Loucy (cell line): ENCODE data around the gene DNAJC1.
A peak's percentile ranks its signal among the peaks of the same experiment; 100 is the strongest.
"Not testable (repeated sequence)": the region's sequence is repeated elsewhere in the genome, so short reads cannot be mapped to it uniquely, and the experiment has no call there.

ENCODE experiments used
- H2AFZ ChIP-seq: fragments of 200-600 bp; sonication (generic); 2 replicates; pipeline ENCODE4 v1.6.0; 2016; ENCODE audit warnings: antibody characterized with exemption, mild to moderate bottlenecking, low read length, moderate library complexity
- H3F3A ChIP-seq: fragments of 200-600 bp; 2 replicates; pipeline ENCODE4 v1.6.0; 2016; ENCODE audit warnings: antibody characterized with exemption, low read depth, mild to moderate bottlenecking
- H3K27me3 ChIP-seq: fragments of 200-600 bp; sonication (generic); 2 replicates; pipeline ENCODE4 v1.6.1; 2014; ENCODE audit warnings: low read length, mild to moderate bottlenecking; ENCODE audit not compliant: insufficient read depth, poor library complexity, severe bottlenecking
- H3K36me3 ChIP-seq: fragments of 200-600 bp; sonication (generic); 2 replicates; pipeline ENCODE4 v1.6.1; 2016; ENCODE audit warnings: low read length; ENCODE audit not compliant: insufficient read depth
- H3K4me1 ChIP-seq: fragments of 200-600 bp; sonication (generic); 2 replicates; pipeline ENCODE4 v1.5.1; 2014; ENCODE audit warnings: low read length, mild to moderate bottlenecking; ENCODE audit not compliant: insufficient read depth, poor library complexity, severe bottlenecking
- H3K4me2 ChIP-seq: fragments of 200-600 bp; sonication (generic); 2 replicates; pipeline ENCODE4 v1.6.0; 2014; ENCODE audit warnings: antibody characterized with exemption, low read length, low read depth, mild to moderate bottlenecking; ENCODE audit not compliant: poor library complexity, severe bottlenecking
- H3K4me3 ChIP-seq: fragments of 200-600 bp; sonication (generic); 2 replicates; pipeline ENCODE4 v1.5.1; 2014; ENCODE audit warnings: low read length, mild to moderate bottlenecking, mixed read lengths; ENCODE audit not compliant: poor library complexity, severe bottlenecking
- H3K79me2 ChIP-seq: fragments of 200-600 bp; sonication (generic); 2 replicates; pipeline ENCODE4 v1.6.1; 2014; ENCODE audit warnings: low read length; ENCODE audit not compliant: insufficient read depth
- H3K9ac ChIP-seq: fragments of 200-600 bp; sonication (generic); 2 replicates; pipeline ENCODE4 v1.6.0; 2014; ENCODE audit warnings: mild to moderate bottlenecking, low read depth, low read length, moderate library complexity; ENCODE audit not compliant: poor library complexity, severe bottlenecking
- H3K9me2 ChIP-seq: fragments of 200-600 bp; sonication (generic); replicated peaks from 2 replicates; pipeline ENCODE4 v1.6.1; 2016; ENCODE audit warnings: low read depth, low read length, mixed read lengths
- H3K9me3 ChIP-seq: fragments of 200-600 bp; sonication (generic); 2 replicates; pipeline ENCODE4 v1.6.1; 2014; ENCODE audit warnings: mild to moderate bottlenecking, antibody characterized with exemption, low read length, low read depth; ENCODE audit not compliant: insufficient read depth
- H4K20me1 ChIP-seq: fragments of 200-600 bp; sonication (generic); 2 replicates; pipeline ENCODE4 v1.6.0; 2014; ENCODE audit warnings: antibody characterized with exemption, low read length, mild to moderate bottlenecking; ENCODE audit not compliant: insufficient read depth, poor library complexity, severe bottlenecking
- EZH2phosphoT487 ChIP-seq: fragments of 200-600 bp; IDR thresholded peaks from 2 replicates; pipeline ENCODE4 v1.6.1; 2018; ENCODE audit warnings: antibody characterized with exemption, mild to moderate bottlenecking, moderate library complexity, borderline replicate concordance
- TF ChIP-seq, protein P1 (sequence below): fragments of 200-600 bp; sonication (generic); conservative IDR thresholded peaks from 2 replicates; pipeline ENCODE4 v1.5.1; 2014; ENCODE audit warnings: mild to moderate bottlenecking, antibody characterized with exemption, low read length

The DNAJC1 gene

DNA sequence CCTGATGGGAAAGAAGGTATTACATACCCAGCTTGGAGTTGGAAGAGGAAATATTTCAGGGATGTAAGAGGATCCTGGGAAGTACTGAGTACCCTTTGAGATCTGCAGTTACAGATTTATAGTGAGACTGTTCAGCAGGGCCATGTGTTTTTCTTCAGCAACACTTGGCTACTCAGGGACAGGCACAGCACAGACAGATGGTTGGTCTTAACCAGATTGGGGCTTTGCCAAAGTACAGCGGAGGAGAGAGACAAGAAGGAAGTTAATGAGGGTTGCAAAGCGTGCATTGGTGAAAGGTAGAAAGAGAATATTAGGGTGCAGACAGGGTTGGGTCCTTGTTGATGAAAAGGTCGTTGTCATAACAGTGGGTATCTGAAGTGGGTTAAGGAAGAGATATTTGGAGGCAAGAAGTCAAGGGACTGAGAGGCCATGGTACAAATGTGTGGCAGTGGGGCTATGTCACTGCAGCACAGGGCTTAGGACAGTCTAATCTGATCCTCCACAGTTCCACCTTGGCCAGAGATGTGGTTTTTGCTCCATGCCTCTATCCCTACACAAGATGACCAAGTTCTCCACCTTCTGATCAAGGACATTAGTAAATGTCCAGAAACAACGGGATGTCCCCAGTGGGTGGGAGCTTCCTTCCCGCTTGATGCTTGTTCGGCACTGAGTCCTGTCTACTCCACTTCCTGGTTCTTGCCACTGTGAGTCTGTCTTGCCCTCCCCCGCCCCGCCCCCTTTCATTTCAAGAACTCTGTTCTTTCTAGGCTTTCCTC is 18.9 kb upstream of the DNAJC1 start:
- Histone ChIP-seq H4K20me1 (no peaks in the 10 kb centered on the region), H3K27me3 (no peaks in the 10 kb centered on the region), H3K36me3 (no peaks in the 10 kb centered on the region), H3F3A (no peaks in the 10 kb centered on the region), H3K4me1 (peaks cover 6% of the 10 kb centered on the region), H3K9ac (no peak overlapping the region), H3K79me2 (no peaks in the 10 kb centered on the region), H3K4me2 (no peak overlapping the region), H3K4me3 (no peak overlapping the region), H3K9me2 (no peaks in the 10 kb centered on the region), H3K9me3 (no peaks in the 10 kb centered on the region), H2AFZ (peak overlapping the region; percentile 84)
- no peak for TF ChIP-seq EZH2phosphoT487
- TF ChIP-seq, protein P1, sequence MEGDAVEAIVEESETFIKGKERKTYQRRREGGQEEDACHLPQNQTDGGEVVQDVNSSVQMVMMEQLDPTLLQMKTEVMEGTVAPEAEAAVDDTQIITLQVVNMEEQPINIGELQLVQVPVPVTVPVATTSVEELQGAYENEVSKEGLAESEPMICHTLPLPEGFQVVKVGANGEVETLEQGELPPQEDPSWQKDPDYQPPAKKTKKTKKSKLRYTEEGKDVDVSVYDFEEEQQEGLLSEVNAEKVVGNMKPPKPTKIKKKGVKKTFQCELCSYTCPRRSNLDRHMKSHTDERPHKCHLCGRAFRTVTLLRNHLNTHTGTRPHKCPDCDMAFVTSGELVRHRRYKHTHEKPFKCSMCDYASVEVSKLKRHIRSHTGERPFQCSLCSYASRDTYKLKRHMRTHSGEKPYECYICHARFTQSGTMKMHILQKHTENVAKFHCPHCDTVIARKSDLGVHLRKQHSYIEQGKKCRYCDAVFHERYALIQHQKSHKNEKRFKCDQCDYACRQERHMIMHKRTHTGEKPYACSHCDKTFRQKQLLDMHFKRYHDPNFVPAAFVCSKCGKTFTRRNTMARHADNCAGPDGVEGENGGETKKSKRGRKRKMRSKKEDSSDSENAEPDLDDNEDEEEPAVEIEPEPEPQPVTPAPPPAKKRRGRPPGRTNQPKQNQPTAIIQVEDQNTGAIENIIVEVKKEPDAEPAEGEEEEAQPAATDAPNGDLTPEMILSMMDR, result no peak

DNA sequence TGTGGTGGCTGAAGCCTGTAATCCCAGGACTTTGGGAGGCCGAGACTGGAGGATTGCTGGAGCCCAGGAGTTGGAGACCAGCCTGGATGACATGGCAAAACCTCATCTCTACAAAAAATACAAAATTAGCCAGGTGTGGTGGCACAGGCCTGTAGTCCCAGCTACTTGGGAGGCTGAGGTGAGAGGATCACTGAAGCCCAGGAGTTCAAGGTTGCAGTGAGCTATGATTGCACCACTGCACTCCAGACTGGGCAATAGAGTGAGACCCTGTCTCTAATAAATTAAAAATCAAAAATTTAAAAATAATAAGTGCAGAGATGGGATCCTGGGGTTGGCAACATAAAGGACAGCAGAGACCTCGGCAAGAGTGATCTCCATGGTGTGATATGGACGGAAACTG is 17.6 kb upstream of the DNAJC1 start:
- not testable (repeated sequence) for H3K4me1 ChIP-seq, H3K79me2 ChIP-seq, H3F3A ChIP-seq, H3K36me3 ChIP-seq, H3K27me3 ChIP-seq, H3K4me3 ChIP-seq, H4K20me1 ChIP-seq, H2AFZ ChIP-seq, H3K9me2 ChIP-seq, H3K4me2 ChIP-seq, H3K9ac ChIP-seq, H3K9me3 ChIP-seq

DNA sequence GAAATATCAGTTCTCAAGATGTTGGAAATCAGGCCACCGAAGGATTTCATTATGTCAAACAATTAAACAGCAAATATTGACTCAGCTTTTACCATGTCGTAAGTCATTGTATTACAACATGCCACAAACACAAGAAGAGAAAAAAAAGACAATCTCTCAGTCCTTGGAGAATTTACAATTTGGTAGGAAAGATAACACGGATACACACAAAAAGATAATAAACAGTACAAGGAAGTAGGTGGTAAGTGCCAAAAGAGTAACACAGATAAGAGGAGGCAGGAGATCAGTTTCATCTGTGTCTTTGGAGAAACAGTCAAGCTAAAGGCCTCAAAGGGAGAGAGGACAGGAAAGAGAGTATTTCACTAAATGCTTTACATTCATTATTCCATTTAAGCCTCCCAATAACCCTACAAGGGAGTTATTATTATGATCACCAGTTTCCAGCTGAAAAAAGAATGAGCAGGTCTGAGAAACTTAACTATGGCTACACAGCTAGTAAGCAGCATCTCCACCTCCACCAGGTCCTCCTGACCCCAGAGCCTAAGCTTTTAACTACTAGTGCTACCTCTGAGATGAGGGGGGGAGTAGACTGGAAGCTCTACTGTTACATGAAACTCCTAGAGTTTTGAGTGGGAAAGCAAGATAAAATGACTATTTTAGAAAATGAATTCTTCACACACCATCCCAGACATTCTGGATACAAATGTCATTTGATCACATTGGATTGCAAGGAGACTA is 13.9 kb upstream of the DNAJC1 start:
- H3K36me3 ChIP-seq, result no peaks in the 10 kb centered on the region
- H3K9ac ChIP-seq, result no peak overlapping the region
- H3K9me3 ChIP-seq, result no peaks in the 10 kb centered on the region
- H3K9me2 ChIP-seq, result no peaks in the 10 kb centered on the region
- TF ChIP-seq, protein P1, result no peak
- no peak for TF ChIP-seq EZH2phosphoT487
- H3K27me3 ChIP-seq, result no peaks in the 10 kb centered on the region
- no peaks in the 10 kb centered on the region for H3K79me2 ChIP-seq
- H3F3A ChIP-seq, result no peaks in the 10 kb centered on the region
- H3K4me1 ChIP-seq, result no peaks in the 10 kb centered on the region
- no peak overlapping the region for H3K4me2 ChIP-seq
- no peak overlapping the region for H3K4me3 ChIP-seq
- H2AFZ ChIP-seq, result no peak overlapping the region
- H4K20me1 ChIP-seq, result no peaks in the 10 kb centered on the region
